Measurements from ENCODE around the gene MRPL10. TPM values are rescaled to one million over a fixed set of nuclear protein-coding genes. Genes with fewer than 3 reads are reported as not detected.
A peak's percentile ranks its signal among the peaks of the same experiment; 100 is the strongest.

Gene MRPL10
- total and polyA plus RNA-seq, 10 of the 15 experiments (the other 5 are each of a cell fraction or from before 2014, with no cell fraction given) = 18.9 to 61.9 (median 47.3) TPM

- TF ChIP-seq ZZZ3 (IDR thresholded peaks at IDR 0.05; ENCODE audit: control insufficient read depth, insufficient read length, low read depth) (no peak), CHD2 (IDR thresholded peaks at IDR 0.05; ENCODE audit: borderline replicate concordance, low read depth, low read length) (peak; percentile 53), NKRF (conservative IDR thresholded peaks at IDR 0.05) (peak; percentile 82; the same call in 1 of the 2 replicates), ESRRA (IDR thresholded peaks at IDR 0.05; ENCODE audit: low read length) (no peak), SRF (IDR thresholded peaks at IDR 0.05; ENCODE audit: low read depth in 2 of 2, low read length in 2 of 2) (no peak), SUZ12 (IDR thresholded peaks at IDR 0.05; ENCODE audit: unreplicated experiment) (no peak), PAX5 (IDR thresholded peaks at IDR 0.05; ENCODE audit: borderline replicate concordance, low read depth, low read length) (0 out of 2 replicates have a peak, but pooled peaks have one; percentile 6), ZBTB4 (CRISPR knock-in tag; IDR thresholded peaks at IDR 0.05) (no peak), TBL1XR1 (IDR thresholded peaks at IDR 0.05; ENCODE audit: low read depth, low read length) (peak; percentile 55; the same call in 1 of the 2 replicates), FOXM1 (IDR thresholded peaks at IDR 0.05; ENCODE audit: low read depth, low read length) (no peak), USF2 (IDR thresholded peaks at IDR 0.05; ENCODE audit: borderline replicate concordance, low read depth, low read length) (no peak), FOS (IDR thresholded peaks at IDR 0.05; ENCODE audit: borderline replicate concordance, extremely low read depth, insufficient read length) (no peak), SMAD5 (IDR thresholded peaks at IDR 0.05; ENCODE audit: low read depth) (no peak; the same call in 1 of the 2 replicates), ZNF592 (IDR thresholded peaks at IDR 0.05) (no peak), KLF5 (IDR thresholded peaks at IDR 0.05; ENCODE audit: partially characterized antibody) (no peak)
These were observed 9.6 kb downstream of the MRPL10 start, which contains the start of gene OSBPL7 (continued) for GRCh38 chr17:47821424-47822391.
